ENCODE results near the gene ZMIZ1. TPM values are rescaled to one million over a fixed set of nuclear protein-coding genes. Genes with fewer than 3 reads are reported as not detected.

The ZMIZ1 gene
- total RNA-seq, 1 experiment from 2014 or later: 42.3 TPM

DNA sequence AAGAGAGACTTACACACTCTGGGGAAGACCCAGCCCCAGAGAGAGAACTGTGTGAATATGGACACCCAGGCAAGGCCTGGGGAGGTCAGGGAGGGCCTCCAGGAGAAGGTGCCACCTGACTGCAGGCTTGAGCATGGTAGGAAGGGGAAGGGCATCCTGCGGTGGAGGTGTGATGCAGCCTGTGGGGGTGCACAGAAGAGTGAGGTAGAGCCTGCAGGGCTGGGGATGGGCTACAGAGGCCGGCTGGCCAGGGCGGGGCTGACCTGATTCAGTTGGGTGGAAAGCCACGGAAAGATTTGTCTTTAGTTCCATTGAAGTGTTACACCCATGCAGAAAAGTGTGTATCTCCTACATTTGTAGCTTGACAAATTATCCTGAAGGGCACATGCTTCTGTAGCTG, 47.6 kb downstream of the ZMIZ1 start:
- no peak overlapping the region for H3K4me3 Mint-ChIP-seq (ENCODE audit: unreplicated experiment)
- H3K9me3 ChIP-seq: no peaks in the 10 kb centered on the region
- ChIA-PET POLR2A (no interaction called here), CTCF (interaction anchor here (0.6 kb wide), 1 partner anchor 523 kb away, joined by 4 read pairs; no protein-coding TSS in a partner anchor)
- H3K27me3 Mint-ChIP-seq (ENCODE audit: insufficient read depth, unreplicated experiment): no peaks in the 10 kb centered on the region
- no peak for DNase-seq
- no peaks in the 10 kb centered on the region for H3K27me3 ChIP-seq (replicated peaks; ENCODE audit: control insufficient read depth, insufficient read depth, low read length)
- H3K9me3 Mint-ChIP-seq (ENCODE audit: unreplicated experiment): no peaks in the 10 kb centered on the region
- no peaks in the 10 kb centered on the region; the same call in 1 of the 2 replicates for H3K36me3 ChIP-seq (ENCODE audit: control insufficient read depth, insufficient read depth, low read length)
- no peaks in the 10 kb centered on the region for H3K4me1 Mint-ChIP-seq (ENCODE audit: low read depth, unreplicated experiment)
- H3K4me1 ChIP-seq: peaks cover 3% of the 10 kb centered on the region; the same call in 1 of the 2 replicates
- peaks cover 13% of the 10 kb centered on the region for H3K36me3 Mint-ChIP-seq (ENCODE audit: insufficient read depth, unreplicated experiment)
- TF ChIP-seq, protein P1, sequence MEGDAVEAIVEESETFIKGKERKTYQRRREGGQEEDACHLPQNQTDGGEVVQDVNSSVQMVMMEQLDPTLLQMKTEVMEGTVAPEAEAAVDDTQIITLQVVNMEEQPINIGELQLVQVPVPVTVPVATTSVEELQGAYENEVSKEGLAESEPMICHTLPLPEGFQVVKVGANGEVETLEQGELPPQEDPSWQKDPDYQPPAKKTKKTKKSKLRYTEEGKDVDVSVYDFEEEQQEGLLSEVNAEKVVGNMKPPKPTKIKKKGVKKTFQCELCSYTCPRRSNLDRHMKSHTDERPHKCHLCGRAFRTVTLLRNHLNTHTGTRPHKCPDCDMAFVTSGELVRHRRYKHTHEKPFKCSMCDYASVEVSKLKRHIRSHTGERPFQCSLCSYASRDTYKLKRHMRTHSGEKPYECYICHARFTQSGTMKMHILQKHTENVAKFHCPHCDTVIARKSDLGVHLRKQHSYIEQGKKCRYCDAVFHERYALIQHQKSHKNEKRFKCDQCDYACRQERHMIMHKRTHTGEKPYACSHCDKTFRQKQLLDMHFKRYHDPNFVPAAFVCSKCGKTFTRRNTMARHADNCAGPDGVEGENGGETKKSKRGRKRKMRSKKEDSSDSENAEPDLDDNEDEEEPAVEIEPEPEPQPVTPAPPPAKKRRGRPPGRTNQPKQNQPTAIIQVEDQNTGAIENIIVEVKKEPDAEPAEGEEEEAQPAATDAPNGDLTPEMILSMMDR (IDR thresholded peaks at IDR 0.05; ENCODE audit: insufficient read depth in 1 of 2, low read depth in 1 of 2, low read length in 1 of 2, severe bottlenecking in 1 of 2, unreplicated experiment in 1 of 2): no peak
- H3K4me3 ChIP-seq (ENCODE audit: low read depth, low read length): no peak overlapping the region
- H3K27ac Mint-ChIP-seq (ENCODE audit: unreplicated experiment): peak overlapping the region; percentile 67
- no TSS peak for BruUV-seq (replicated peaks)
- intact Hi-C loops (cut with micrococcal nuclease; ENCODE audit: unreplicated experiment): no loop called here

DNA sequence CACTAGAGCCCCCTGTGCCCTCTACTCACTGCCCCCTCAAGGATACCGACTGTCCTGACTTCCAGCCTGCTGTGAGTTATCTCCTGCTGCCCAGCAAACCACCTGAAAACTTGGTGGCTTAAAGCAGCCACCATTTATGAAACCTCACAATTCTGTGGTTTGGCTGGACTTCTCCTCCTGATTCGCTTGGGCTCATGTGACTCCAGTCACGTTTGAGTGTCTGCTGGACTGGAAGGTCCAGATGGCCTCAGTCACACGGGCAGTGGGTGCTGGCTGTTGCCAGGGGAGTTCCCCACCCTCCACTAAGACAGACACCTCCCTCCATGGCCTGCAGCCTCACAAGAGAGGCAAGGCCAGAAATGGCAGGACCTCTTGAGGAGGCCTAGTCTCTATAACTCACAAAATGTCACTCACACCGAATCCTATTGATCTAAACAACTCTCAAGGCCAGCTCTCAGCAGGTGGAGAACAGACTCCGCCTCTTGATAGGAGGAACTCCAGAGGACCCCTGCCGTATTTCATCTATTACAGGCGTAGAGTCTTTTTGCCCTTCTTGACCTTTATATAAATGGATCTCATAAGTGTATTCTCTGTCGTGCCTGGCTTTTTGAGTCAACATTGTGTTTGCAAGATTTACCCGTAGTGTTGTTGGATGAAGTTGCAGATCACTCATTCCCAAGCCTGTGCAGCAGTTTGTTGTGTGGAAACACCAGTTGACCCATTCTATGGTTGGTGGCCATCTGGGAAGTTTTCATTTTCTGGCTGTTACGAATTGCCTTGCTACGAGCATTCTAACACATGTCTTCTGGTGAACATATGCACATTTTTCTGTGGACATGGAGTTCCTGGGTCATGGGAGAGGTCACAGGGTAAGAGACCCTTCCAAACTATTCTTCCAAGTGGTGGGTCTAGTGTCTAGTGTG, 48.3 kb downstream of the ZMIZ1 start:
- Mint-ChIP-seq H3K36me3 (ENCODE audit: insufficient read depth, unreplicated experiment) (peaks cover 7% of the 10 kb centered on the region), H3K27ac (ENCODE audit: unreplicated experiment) (peak overlapping the region; percentile 67), H3K9me3 (ENCODE audit: unreplicated experiment) (no peaks in the 10 kb centered on the region), H3K4me1 (ENCODE audit: low read depth, unreplicated experiment) (no peaks in the 10 kb centered on the region), H3K4me3 (ENCODE audit: unreplicated experiment) (no peak overlapping the region), H3K27me3 (ENCODE audit: insufficient read depth, unreplicated experiment) (no peaks in the 10 kb centered on the region)
- no peaks in the 10 kb centered on the region; the same call in 1 of the 2 replicates for H3K36me3 ChIP-seq (ENCODE audit: control insufficient read depth, insufficient read depth, low read length)
- CTCF ChIA-PET: interaction anchor here (0.6 kb wide), 1 partner anchor 524 kb away, joined by 4 read pairs; no protein-coding TSS in a partner anchor
- intact Hi-C loops (cut with micrococcal nuclease; ENCODE audit: unreplicated experiment): no loop called here
- H3K4me1 ChIP-seq: no peaks in the 10 kb centered on the region
- POLR2A ChIA-PET: no interaction called here
- H3K27me3 ChIP-seq (replicated peaks; ENCODE audit: control insufficient read depth, insufficient read depth, low read length): no peaks in the 10 kb centered on the region
- H3K4me3 ChIP-seq (ENCODE audit: low read depth, low read length): no peak overlapping the region
- TF ChIP-seq, protein P1 (IDR thresholded peaks at IDR 0.05; ENCODE audit: insufficient read depth in 1 of 2, low read depth in 1 of 2, low read length in 1 of 2, severe bottlenecking in 1 of 2, unreplicated experiment in 1 of 2): no peak
- DNase-seq: no peak
- no TSS peak for BruUV-seq (replicated peaks)
- no peaks in the 10 kb centered on the region for H3K9me3 ChIP-seq

DNA sequence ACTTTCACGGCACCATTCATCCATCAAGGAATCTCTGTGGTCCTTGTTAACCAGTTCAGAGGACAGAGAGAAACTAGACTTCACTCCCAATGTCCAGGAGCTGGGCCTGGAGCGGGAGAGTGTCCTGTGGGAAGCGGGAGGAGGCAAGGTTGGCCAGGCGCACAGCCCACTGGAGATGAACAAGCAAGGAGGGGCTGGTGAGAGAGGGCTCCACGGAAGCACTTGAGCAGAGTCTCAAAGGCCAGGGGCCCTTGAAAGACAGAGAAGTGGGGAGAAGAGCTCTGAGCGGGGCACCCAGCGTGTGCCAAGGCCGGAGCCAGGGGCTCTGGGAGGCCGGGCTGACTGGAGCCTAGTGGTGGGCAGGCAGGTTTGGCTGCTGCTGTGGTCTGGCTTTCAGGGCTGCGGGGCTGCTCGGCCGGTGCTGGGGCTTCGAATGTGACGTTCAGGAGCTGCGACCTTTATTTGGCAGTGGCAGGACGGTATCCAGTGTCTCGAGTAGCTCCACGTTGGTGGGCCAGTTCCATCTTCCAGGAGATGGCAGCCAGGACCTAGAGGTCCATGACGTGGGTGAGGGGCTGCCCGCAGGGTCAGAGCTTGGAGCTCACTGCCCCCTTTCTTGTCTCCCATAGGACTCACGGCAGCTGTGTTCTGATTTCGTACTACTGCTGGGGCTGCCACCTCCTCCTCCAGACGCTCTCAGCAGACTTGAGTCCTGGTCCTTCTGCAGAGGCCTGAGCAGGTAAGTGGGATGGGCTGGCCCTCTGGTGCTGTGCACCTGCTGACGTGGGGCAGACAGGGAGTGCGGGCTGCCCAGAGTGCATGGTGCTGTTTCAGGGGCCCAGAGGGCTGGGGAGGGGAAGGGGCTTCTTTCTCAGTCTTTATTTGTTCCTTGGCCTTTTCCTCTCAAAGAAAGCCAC, 49.8 kb downstream of the ZMIZ1 start:
- Histone ChIP-seq H3K4me3 (ENCODE audit: low read depth, low read length) (no peak overlapping the region), H3K4me1 (no peaks in the 10 kb centered on the region), H3K36me3 (ENCODE audit: control insufficient read depth, insufficient read depth, low read length) (no peaks in the 10 kb centered on the region; the same call in 1 of the 2 replicates), H3K9me3 (no peaks in the 10 kb centered on the region), H3K27me3 (replicated peaks; ENCODE audit: control insufficient read depth, insufficient read depth, low read length) (no peaks in the 10 kb centered on the region)
- intact Hi-C loops (cut with micrococcal nuclease; ENCODE audit: unreplicated experiment): no loop called here
- Mint-ChIP-seq H3K27me3 (ENCODE audit: insufficient read depth, unreplicated experiment) (no peaks in the 10 kb centered on the region), H3K4me1 (ENCODE audit: low read depth, unreplicated experiment) (no peaks in the 10 kb centered on the region), H3K4me3 (ENCODE audit: unreplicated experiment) (no peak overlapping the region), H3K27ac (ENCODE audit: unreplicated experiment) (no peak overlapping the region), H3K9me3 (ENCODE audit: unreplicated experiment) (no peaks in the 10 kb centered on the region), H3K36me3 (ENCODE audit: insufficient read depth, unreplicated experiment) (peaks cover 6% of the 10 kb centered on the region)
- CTCF ChIA-PET: no interaction called here
- no peak for DNase-seq
- BruUV-seq (replicated peaks): no TSS peak
- POLR2A ChIA-PET: no interaction called here
- TF ChIP-seq, protein P1 (IDR thresholded peaks at IDR 0.05; ENCODE audit: insufficient read depth in 1 of 2, low read depth in 1 of 2, low read length in 1 of 2, severe bottlenecking in 1 of 2, unreplicated experiment in 1 of 2): no peak

Measured in Caco-2 (cell line).